WTC11 (cell line): Measurements from ENCODE around the gene CUL5.

Source experiments
- ESRRA ChIP-seq: sonication (generic); formaldehyde crosslinking; IDR thresholded peaks from 2 replicates; pipeline ENCODE4 v1.8.1; 2022; ENCODE audit warnings: mild to moderate bottlenecking, missing genetic modification reagents, borderline replicate concordance
- MXD4 ChIP-seq: fragments of 250-450 bp; sonication (Bioruptor Pico); IDR thresholded peaks from 2 replicates; pipeline ENCODE4 v1.8.0; 2021; ENCODE audit warnings: mild to moderate bottlenecking, moderate library complexity, borderline replicate concordance
- NFE2L1 ChIP-seq: sonication (generic); formaldehyde crosslinking; IDR thresholded peaks from 2 replicates; pipeline ENCODE4 v1.8.1; 2023; ENCODE audit warnings: missing genetic modification reagents
- SP1 ChIP-seq: sonication (generic); formaldehyde crosslinking; conservative IDR thresholded peaks from 2 replicates; pipeline ENCODE4 v1.8.1; 2022; ENCODE audit warnings: missing genetic modification reagents
- ZNF138 ChIP-seq: sonication (generic); formaldehyde crosslinking; conservative IDR thresholded peaks from 2 replicates; pipeline ENCODE4 v1.8.1; 2022; ENCODE audit warnings: mild to moderate bottlenecking, moderate library complexity, missing genetic modification reagents
- TF ChIP-seq, protein P1 (sequence below): sonication (generic); formaldehyde crosslinking; IDR thresholded peaks from 2 replicates; pipeline ENCODE4 v1.8.0; 2022; ENCODE audit warnings: mild to moderate bottlenecking, missing genetic modification reagents
- TF ChIP-seq, protein P2 (sequence below): sonication (generic); formaldehyde crosslinking; IDR thresholded peaks from 2 replicates; pipeline ENCODE4 v1.8.1; 2023; ENCODE audit warnings: mild to moderate bottlenecking, missing genetic modification reagents, moderate library complexity
- TF ChIP-seq, protein P3 (sequence below): sonication (generic); formaldehyde crosslinking; IDR thresholded peaks from 2 replicates; pipeline ENCODE4 v1.8.1; 2023; ENCODE audit warnings: mild to moderate bottlenecking, missing genetic modification reagents
- TF ChIP-seq, protein P4 (sequence below): fragments of 200-600 bp; IDR thresholded peaks from 2 replicates; pipeline ENCODE4 v1.8.0; 2022; ENCODE audit warnings: antibody characterized with exemption
- TF ChIP-seq, protein P5 (sequence below): sonication (generic); formaldehyde crosslinking; IDR thresholded peaks from 2 replicates; pipeline ENCODE4 v1.8.0; 2022; ENCODE audit warnings: mild to moderate bottlenecking, missing genetic modification reagents
- TF ChIP-seq, protein P6 (sequence below): sonication (generic); formaldehyde crosslinking; IDR thresholded peaks from 2 replicates; pipeline ENCODE4 v1.8.1; 2023; ENCODE audit warnings: mild to moderate bottlenecking, missing genetic modification reagents, borderline replicate concordance

DNA sequence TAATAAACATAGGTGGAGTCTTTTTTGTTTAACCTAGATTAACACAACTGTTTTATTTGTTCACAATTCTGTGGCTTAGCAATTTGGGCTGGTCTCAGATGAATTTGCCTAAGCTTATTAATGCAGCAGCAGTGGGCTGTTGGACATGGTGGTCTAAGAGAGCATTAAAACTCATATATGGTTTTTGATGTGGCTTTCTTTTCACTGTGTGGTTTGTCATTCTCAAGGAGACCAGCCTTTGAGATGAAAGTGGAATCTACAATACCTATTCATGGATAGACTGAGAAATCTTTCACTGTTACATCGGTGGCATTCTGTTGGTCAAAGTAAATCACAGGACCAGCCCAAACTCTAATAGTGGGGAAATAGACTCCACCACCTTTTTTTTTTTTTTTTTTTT is 39.6 kb downstream of the CUL5 start:
- TF ChIP-seq, protein P1, sequence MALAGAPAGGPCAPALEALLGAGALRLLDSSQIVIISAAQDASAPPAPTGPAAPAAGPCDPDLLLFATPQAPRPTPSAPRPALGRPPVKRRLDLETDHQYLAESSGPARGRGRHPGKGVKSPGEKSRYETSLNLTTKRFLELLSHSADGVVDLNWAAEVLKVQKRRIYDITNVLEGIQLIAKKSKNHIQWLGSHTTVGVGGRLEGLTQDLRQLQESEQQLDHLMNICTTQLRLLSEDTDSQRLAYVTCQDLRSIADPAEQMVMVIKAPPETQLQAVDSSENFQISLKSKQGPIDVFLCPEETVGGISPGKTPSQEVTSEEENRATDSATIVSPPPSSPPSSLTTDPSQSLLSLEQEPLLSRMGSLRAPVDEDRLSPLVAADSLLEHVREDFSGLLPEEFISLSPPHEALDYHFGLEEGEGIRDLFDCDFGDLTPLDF (CRISPR knock-in tag): no peak
- TF ChIP-seq, protein P2, sequence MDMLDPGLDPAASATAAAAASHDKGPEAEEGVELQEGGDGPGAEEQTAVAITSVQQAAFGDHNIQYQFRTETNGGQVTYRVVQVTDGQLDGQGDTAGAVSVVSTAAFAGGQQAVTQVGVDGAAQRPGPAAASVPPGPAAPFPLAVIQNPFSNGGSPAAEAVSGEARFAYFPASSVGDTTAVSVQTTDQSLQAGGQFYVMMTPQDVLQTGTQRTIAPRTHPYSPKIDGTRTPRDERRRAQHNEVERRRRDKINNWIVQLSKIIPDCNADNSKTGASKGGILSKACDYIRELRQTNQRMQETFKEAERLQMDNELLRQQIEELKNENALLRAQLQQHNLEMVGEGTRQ (CRISPR knock-in tag): no peak
- TF ChIP-seq NFE2L1 (CRISPR knock-in tag): no peak
- TF ChIP-seq, protein P3, sequence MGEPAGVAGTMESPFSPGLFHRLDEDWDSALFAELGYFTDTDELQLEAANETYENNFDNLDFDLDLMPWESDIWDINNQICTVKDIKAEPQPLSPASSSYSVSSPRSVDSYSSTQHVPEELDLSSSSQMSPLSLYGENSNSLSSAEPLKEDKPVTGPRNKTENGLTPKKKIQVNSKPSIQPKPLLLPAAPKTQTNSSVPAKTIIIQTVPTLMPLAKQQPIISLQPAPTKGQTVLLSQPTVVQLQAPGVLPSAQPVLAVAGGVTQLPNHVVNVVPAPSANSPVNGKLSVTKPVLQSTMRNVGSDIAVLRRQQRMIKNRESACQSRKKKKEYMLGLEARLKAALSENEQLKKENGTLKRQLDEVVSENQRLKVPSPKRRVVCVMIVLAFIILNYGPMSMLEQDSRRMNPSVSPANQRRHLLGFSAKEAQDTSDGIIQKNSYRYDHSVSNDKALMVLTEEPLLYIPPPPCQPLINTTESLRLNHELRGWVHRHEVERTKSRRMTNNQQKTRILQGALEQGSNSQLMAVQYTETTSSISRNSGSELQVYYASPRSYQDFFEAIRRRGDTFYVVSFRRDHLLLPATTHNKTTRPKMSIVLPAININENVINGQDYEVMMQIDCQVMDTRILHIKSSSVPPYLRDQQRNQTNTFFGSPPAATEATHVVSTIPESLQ: no peak
- TF ChIP-seq, protein P4, sequence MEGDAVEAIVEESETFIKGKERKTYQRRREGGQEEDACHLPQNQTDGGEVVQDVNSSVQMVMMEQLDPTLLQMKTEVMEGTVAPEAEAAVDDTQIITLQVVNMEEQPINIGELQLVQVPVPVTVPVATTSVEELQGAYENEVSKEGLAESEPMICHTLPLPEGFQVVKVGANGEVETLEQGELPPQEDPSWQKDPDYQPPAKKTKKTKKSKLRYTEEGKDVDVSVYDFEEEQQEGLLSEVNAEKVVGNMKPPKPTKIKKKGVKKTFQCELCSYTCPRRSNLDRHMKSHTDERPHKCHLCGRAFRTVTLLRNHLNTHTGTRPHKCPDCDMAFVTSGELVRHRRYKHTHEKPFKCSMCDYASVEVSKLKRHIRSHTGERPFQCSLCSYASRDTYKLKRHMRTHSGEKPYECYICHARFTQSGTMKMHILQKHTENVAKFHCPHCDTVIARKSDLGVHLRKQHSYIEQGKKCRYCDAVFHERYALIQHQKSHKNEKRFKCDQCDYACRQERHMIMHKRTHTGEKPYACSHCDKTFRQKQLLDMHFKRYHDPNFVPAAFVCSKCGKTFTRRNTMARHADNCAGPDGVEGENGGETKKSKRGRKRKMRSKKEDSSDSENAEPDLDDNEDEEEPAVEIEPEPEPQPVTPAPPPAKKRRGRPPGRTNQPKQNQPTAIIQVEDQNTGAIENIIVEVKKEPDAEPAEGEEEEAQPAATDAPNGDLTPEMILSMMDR: no peak
- no peak for TF ChIP-seq SP1
- no peak for TF ChIP-seq ESRRA
- no peak for TF ChIP-seq MXD4
- TF ChIP-seq, protein P5, sequence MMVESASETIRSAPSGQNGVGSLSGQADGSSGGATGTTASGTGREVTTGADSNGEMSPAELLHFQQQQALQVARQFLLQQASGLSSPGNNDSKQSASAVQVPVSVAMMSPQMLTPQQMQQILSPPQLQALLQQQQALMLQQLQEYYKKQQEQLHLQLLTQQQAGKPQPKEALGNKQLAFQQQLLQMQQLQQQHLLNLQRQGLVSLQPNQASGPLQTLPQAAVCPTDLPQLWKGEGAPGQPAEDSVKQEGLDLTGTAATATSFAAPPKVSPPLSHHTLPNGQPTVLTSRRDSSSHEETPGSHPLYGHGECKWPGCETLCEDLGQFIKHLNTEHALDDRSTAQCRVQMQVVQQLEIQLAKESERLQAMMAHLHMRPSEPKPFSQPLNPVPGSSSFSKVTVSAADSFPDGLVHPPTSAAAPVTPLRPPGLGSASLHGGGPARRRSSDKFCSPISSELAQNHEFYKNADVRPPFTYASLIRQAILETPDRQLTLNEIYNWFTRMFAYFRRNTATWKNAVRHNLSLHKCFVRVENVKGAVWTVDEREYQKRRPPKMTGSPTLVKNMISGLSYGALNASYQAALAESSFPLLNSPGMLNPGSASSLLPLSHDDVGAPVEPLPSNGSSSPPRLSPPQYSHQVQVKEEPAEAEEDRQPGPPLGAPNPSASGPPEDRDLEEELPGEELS (CRISPR knock-in tag): no peak
- TF ChIP-seq, protein P6, sequence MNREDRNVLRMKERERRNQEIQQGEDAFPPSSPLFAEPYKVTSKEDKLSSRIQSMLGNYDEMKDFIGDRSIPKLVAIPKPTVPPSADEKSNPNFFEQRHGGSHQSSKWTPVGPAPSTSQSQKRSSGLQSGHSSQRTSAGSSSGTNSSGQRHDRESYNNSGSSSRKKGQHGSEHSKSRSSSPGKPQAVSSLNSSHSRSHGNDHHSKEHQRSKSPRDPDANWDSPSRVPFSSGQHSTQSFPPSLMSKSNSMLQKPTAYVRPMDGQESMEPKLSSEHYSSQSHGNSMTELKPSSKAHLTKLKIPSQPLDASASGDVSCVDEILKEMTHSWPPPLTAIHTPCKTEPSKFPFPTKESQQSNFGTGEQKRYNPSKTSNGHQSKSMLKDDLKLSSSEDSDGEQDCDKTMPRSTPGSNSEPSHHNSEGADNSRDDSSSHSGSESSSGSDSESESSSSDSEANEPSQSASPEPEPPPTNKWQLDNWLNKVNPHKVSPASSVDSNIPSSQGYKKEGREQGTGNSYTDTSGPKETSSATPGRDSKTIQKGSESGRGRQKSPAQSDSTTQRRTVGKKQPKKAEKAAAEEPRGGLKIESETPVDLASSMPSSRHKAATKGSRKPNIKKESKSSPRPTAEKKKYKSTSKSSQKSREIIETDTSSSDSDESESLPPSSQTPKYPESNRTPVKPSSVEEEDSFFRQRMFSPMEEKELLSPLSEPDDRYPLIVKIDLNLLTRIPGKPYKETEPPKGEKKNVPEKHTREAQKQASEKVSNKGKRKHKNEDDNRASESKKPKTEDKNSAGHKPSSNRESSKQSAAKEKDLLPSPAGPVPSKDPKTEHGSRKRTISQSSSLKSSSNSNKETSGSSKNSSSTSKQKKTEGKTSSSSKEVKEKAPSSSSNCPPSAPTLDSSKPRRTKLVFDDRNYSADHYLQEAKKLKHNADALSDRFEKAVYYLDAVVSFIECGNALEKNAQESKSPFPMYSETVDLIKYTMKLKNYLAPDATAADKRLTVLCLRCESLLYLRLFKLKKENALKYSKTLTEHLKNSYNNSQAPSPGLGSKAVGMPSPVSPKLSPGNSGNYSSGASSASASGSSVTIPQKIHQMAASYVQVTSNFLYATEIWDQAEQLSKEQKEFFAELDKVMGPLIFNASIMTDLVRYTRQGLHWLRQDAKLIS (CRISPR knock-in tag): no peak
- no peak for TF ChIP-seq ZNF138 (CRISPR knock-in tag)
